ENCODE results near the gene RGL3. TPM values are rescaled to one million over a fixed set of nuclear protein-coding genes. Genes with fewer than 3 reads are reported as not detected.

The RGL3 gene
- total RNA-seq, 1 experiment from 2014 or later: 22.6 TPM

DNA sequence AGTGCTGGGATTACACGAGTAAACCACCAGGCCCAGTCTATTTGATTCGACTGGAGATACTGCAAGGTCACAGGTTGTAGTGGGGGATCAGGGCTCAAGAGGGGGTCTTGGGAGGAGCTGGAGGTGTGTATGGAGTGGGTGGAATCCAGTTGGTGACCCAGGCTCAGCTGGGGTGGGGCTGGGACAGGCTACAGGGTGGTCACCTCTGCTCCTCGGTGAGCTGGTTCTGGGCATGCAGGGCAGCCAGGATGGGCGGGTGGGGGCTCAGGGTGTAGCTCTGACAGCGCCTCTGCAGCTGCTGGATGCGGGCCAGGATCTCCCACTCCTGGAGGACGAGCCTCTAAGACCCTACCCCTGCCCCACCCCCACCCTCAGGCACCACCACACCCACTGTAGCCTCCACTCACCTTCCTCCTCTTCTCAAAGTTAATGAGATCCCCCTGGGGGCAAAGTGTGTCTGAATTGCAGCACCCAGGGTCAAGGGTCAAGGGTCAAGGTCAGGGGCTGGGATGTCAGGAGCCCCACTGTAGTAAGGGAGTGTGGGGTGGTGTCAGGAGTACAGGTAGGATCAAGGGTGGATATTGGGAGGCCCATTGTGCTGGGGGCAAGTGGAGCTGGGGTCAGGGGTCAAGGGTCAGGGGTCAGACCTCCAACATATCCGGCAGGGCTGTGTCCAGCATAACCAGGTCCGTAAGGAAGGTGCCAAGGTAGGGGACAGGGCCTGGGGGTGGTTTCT lies 17.1 kb downstream of the RGL3 start:
- Histone ChIP-seq H3K4me1 (ENCODE audit: control insufficient read depth, insufficient read depth, low read length) (no peaks in the 10 kb centered on the region), H3K27me3 (ENCODE audit: control insufficient read depth, insufficient read depth, low read length) (no peaks in the 10 kb centered on the region), H3K36me3 (ENCODE audit: control insufficient read depth, insufficient read depth, low read length) (no peaks in the 10 kb centered on the region), H3K9me3 (ENCODE audit: control insufficient read depth, insufficient read depth, low read depth, low read length) (no peaks in the 10 kb centered on the region), H3K4me3 (ENCODE audit: low read depth in 2 of 2, low read length in 2 of 2) (no peak overlapping the region), H3K27ac (ENCODE audit: low read length) (no peak overlapping the region)
- no TSS peak for BruUV-seq (replicated peaks)
- in situ Hi-C loops (cut with HindIII; ENCODE audit: low pct_unique_long_range_greater_than_20kb, low sequenced_read_pairs): no loop called here
- intact Hi-C loops (cut with micrococcal nuclease; ENCODE audit: unreplicated experiment): no loop called here
- POLR2A ChIA-PET: no interaction called here
- DNase-seq (ENCODE audit: low read depth, low spot score): no peak
- no peak for ATAC-seq
- CTCF ChIA-PET: no interaction called here
- TF ChIP-seq, protein P1, sequence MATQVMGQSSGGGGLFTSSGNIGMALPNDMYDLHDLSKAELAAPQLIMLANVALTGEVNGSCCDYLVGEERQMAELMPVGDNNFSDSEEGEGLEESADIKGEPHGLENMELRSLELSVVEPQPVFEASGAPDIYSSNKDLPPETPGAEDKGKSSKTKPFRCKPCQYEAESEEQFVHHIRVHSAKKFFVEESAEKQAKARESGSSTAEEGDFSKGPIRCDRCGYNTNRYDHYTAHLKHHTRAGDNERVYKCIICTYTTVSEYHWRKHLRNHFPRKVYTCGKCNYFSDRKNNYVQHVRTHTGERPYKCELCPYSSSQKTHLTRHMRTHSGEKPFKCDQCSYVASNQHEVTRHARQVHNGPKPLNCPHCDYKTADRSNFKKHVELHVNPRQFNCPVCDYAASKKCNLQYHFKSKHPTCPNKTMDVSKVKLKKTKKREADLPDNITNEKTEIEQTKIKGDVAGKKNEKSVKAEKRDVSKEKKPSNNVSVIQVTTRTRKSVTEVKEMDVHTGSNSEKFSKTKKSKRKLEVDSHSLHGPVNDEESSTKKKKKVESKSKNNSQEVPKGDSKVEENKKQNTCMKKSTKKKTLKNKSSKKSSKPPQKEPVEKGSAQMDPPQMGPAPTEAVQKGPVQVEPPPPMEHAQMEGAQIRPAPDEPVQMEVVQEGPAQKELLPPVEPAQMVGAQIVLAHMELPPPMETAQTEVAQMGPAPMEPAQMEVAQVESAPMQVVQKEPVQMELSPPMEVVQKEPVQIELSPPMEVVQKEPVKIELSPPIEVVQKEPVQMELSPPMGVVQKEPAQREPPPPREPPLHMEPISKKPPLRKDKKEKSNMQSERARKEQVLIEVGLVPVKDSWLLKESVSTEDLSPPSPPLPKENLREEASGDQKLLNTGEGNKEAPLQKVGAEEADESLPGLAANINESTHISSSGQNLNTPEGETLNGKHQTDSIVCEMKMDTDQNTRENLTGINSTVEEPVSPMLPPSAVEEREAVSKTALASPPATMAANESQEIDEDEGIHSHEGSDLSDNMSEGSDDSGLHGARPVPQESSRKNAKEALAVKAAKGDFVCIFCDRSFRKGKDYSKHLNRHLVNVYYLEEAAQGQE (IDR thresholded peaks at IDR 0.05; ENCODE audit: insufficient read depth in 1 of 2, low read depth in 2 of 2, low read length in 1 of 2): no peak
- TF ChIP-seq CTCF (IDR thresholded peaks at IDR 0.05): no peak
- TF ChIP-seq SIN3A (IDR thresholded peaks at IDR 0.05; ENCODE audit: borderline replicate concordance, insufficient read depth, low read depth, low read length): no peak
- TF ChIP-seq POLR2AphosphoS5 (IDR thresholded peaks at IDR 0.05; ENCODE audit: low read depth, low read length): no peak
- no peak for TF ChIP-seq TCF7L2 (IDR thresholded peaks at IDR 0.05; ENCODE audit: low read depth, low read length)

GRCh38 chr19:11400798-11401197 lies 18.3 kb downstream of the RGL3 start:
- no peak for ATAC-seq
- intact Hi-C loops (cut with micrococcal nuclease; ENCODE audit: unreplicated experiment): no loop called here
- BruUV-seq (replicated peaks): no TSS peak
- Histone ChIP-seq H3K27ac (ENCODE audit: low read length) (no peak overlapping the region), H3K9me3 (ENCODE audit: control insufficient read depth, insufficient read depth, low read depth, low read length) (no peaks in the 10 kb centered on the region), H3K36me3 (ENCODE audit: control insufficient read depth, insufficient read depth, low read length) (no peaks in the 10 kb centered on the region), H3K4me1 (ENCODE audit: control insufficient read depth, insufficient read depth, low read length) (no peaks in the 10 kb centered on the region), H3K4me3 (ENCODE audit: low read depth in 2 of 2, low read length in 2 of 2) (no peak overlapping the region), H3K27me3 (ENCODE audit: control insufficient read depth, insufficient read depth, low read length) (no peaks in the 10 kb centered on the region)
- in situ Hi-C loops (cut with HindIII; ENCODE audit: low pct_unique_long_range_greater_than_20kb, low sequenced_read_pairs): no loop called here
- DNase-seq (ENCODE audit: low read depth, low spot score): no peak
- CTCF ChIA-PET: no interaction called here
- TF ChIP-seq POLR2AphosphoS5 (IDR thresholded peaks at IDR 0.05; ENCODE audit: low read depth, low read length): no peak
- TF ChIP-seq, protein P1 (IDR thresholded peaks at IDR 0.05; ENCODE audit: insufficient read depth in 1 of 2, low read depth in 2 of 2, low read length in 1 of 2): no peak
- no peak for TF ChIP-seq TCF7L2 (IDR thresholded peaks at IDR 0.05; ENCODE audit: low read depth, low read length)
- no peak for TF ChIP-seq SIN3A (IDR thresholded peaks at IDR 0.05; ENCODE audit: borderline replicate concordance, insufficient read depth, low read depth, low read length)
- no peak for TF ChIP-seq CTCF (IDR thresholded peaks at IDR 0.05)
- POLR2A ChIA-PET: no interaction called here
